H1 (cell line): ENCODE measurements around the gene COL5A2. TPM values are rescaled to one million over a fixed set of nuclear protein-coding genes. Genes with fewer than 3 reads are reported as not detected.

ENCODE experiments used
- CTCF ChIA-PET: fragments of 300-600 bp; sonication (Branson Sonifier 250); formaldehyde crosslinking; loops from one replicate; lab custom pipeline; 2021; ENCODE audit not compliant: partially characterized antibody; lab: Charles Lee
- POLR2A ChIA-PET: fragments of 300-600 bp; sonication (Branson Sonifier 250); formaldehyde crosslinking; loops from one replicate; lab custom pipeline; 2021; ENCODE audit warnings: inconsistent platforms; ENCODE audit not compliant: partially characterized antibody; lab: Charles Lee
- DNase-seq, 2 experiments: peaks; one replicate each; pipeline versions ENCODE4 v3.0.0 to v3.0.0-alpha.2; 2010 to 2022; ENCODE audit warnings: low spot score in 2 of 2, low read depth in 1 of 2, mixed read lengths in 1 of 2
- FAIRE-seq: peaks from 2 replicates; lab custom pipeline; 2011; peaks lifted over from hg19 to GRCh38; lab: Jason Lieb, UNC
- H2AFZ ChIP-seq: 2 replicates; pipeline ENCODE4 v1.8.1; 2012; ENCODE audit warnings: low read length, inconsistent platforms
- H2AK5ac ChIP-seq: 2 replicates; pipeline ENCODE4 v1.6.1; 2013; ENCODE audit warnings: low read depth, low read length
- H2BK120ac ChIP-seq: replicated peaks from 2 replicates; pipeline ENCODE3; 2013; ENCODE audit warnings: low read depth, low read length, inconsistent platforms
- H2BK12ac ChIP-seq: 2 replicates; pipeline ENCODE4 v1.6.1; 2013; ENCODE audit warnings: low read depth, low read length
- H2BK15ac ChIP-seq: 2 replicates; pipeline ENCODE4 v1.6.1; 2013; ENCODE audit warnings: low read length
- H2BK20ac ChIP-seq: 2 replicates; pipeline ENCODE4 v1.6.1; 2013; ENCODE audit warnings: low read length
- H2BK5ac ChIP-seq: 2 replicates; pipeline ENCODE4 v1.6.1; 2013; ENCODE audit warnings: low read depth, low read length
- H3K14ac ChIP-seq: 2 replicates; pipeline ENCODE4 v1.6.1; 2013; ENCODE audit warnings: inconsistent platforms; ENCODE audit not compliant: insufficient read length
- H3K18ac ChIP-seq: 2 replicates; pipeline ENCODE4 v1.6.1; 2013; ENCODE audit warnings: low read length; ENCODE audit errors: extremely low read depth
- H3K23ac ChIP-seq: 2 replicates; pipeline ENCODE4 v1.6.1; 2013; ENCODE audit warnings: inconsistent platforms; ENCODE audit not compliant: insufficient read length
- H3K23me2 ChIP-seq: 2 replicates; pipeline ENCODE4 v1.6.1; 2013; ENCODE audit warnings: low read depth, low read length
- H3K27ac ChIP-seq: 2 replicates; pipeline ENCODE4 v1.6.1; 2011; ENCODE audit warnings: low read depth, low read length, inconsistent platforms
- H3K27me3 ChIP-seq, 4 experiments: replicated peaks in 1 of 4; 1 replicate in 1 of 4; 2 replicates in 3 of 4; pipeline versions ENCODE4 v1.6.1 to v1.8.1; 2011 to 2013; ENCODE audit warnings: low read length in 3 of 4, mild to moderate bottlenecking in 3 of 4, inconsistent platforms in 2 of 4, mixed read lengths in 2 of 4, moderate library complexity in 1 of 4; ENCODE audit not compliant: control insufficient read depth in 3 of 4, insufficient read depth in 3 of 4; ENCODE audit errors: extremely low read depth in 1 of 4
- H3K36me3 ChIP-seq, 4 experiments: 2 replicates each; pipeline versions ENCODE4 v1.6.1 to v1.8.1; 2011 to 2013; ENCODE audit warnings: mild to moderate bottlenecking in 4 of 4, low read length in 3 of 4, moderate library complexity in 2 of 4, control low read depth in 1 of 4, inconsistent platforms in 1 of 4; ENCODE audit not compliant: insufficient read depth in 4 of 4, control insufficient read depth in 2 of 4
- H3K4ac ChIP-seq: replicated peaks from 2 replicates; pipeline ENCODE3; 2013; ENCODE audit warnings: low read length, low read depth, mixed read lengths, inconsistent platforms; ENCODE audit not compliant: insufficient read length
- H3K4me1 ChIP-seq, 4 experiments: replicated peaks in 1 of 4; 1 replicate in 1 of 4; 2 replicates in 3 of 4; pipeline versions ENCODE4 v1.6.1 to v1.8.1; 2011 to 2013; ENCODE audit warnings: low read length in 3 of 4, inconsistent platforms in 2 of 4, mixed read lengths in 1 of 4; ENCODE audit not compliant: insufficient read depth in 4 of 4, control insufficient read depth in 3 of 4
- H3K4me2 ChIP-seq, 2 experiments: 2 replicates each; pipeline versions ENCODE4 v1.6.1 to v1.8.1; 2011 to 2013; ENCODE audit warnings: low read depth in 2 of 2, low read length in 2 of 2, control low read depth in 1 of 2, inconsistent platforms in 1 of 2, mild to moderate bottlenecking in 1 of 2; ENCODE audit not compliant: insufficient read depth in 1 of 2
- H3K4me3 ChIP-seq, 4 experiments: fragments of 200-600, 300-600 bp in 1 of 4; sonication (generic), shearing (Covaris generic), sonication (Bioruptor Twin) in 1 of 4; 2 replicates each; pipeline versions ENCODE4 v1.5.1 to v1.8.1; 2011 to 2016; ENCODE audit warnings: low read length in 4 of 4, low read depth in 3 of 4, control low read depth in 2 of 4, inconsistent platforms in 2 of 4, mild to moderate bottlenecking in 2 of 4, mixed read lengths in 1 of 4, moderate library complexity in 1 of 4; ENCODE audit not compliant: insufficient read depth in 2 of 4; ENCODE audit errors: extremely low read depth in 1 of 4
- H3K56ac ChIP-seq: replicated peaks from 2 replicates; pipeline ENCODE3; 2013; ENCODE audit warnings: low read depth, mild to moderate bottlenecking, mixed read lengths, low read length, inconsistent platforms; ENCODE audit not compliant: insufficient read length
- H3K79me1 ChIP-seq: 2 replicates; pipeline ENCODE4 v1.6.1; 2013; ENCODE audit warnings: low read depth, low read length, control low read depth
- H3K79me2 ChIP-seq, 2 experiments: 2 replicates each; pipeline versions ENCODE4 v1.6.1 to v1.8.1; 2012 to 2013; ENCODE audit warnings: low read length in 2 of 2, mild to moderate bottlenecking in 2 of 2, inconsistent platforms in 1 of 2; ENCODE audit not compliant: insufficient read depth in 2 of 2, control insufficient read depth in 1 of 2
- H3K9ac ChIP-seq, 4 experiments: replicated peaks in 1 of 4; 1 replicate in 1 of 4; 2 replicates in 3 of 4; pipeline versions ENCODE4 v1.6.1 to v1.8.1; 2011 to 2013; ENCODE audit warnings: low read depth in 3 of 4, low read length in 3 of 4, control low read depth in 2 of 4, mild to moderate bottlenecking in 2 of 4, moderate library complexity in 2 of 4, inconsistent platforms in 1 of 4; ENCODE audit errors: extremely low read depth in 1 of 4
- H3K9me3 ChIP-seq, 2 experiments: 2 replicates each; pipeline versions ENCODE4 v1.6.1 to v1.8.1; 2012 to 2013; ENCODE audit warnings: mild to moderate bottlenecking in 2 of 2, moderate library complexity in 2 of 2, control low read depth in 1 of 2, inconsistent platforms in 1 of 2, low read depth in 1 of 2, low read length in 1 of 2, mixed read lengths in 1 of 2; ENCODE audit not compliant: insufficient read depth in 2 of 2
- H4K20me1 ChIP-seq, 2 experiments: replicated peaks in 1 of 2; 2 replicates each; pipeline versions ENCODE3 to v1.8.1; 2011 to 2013; ENCODE audit warnings: inconsistent platforms in 2 of 2, low read length in 2 of 2, mild to moderate bottlenecking in 1 of 2; ENCODE audit not compliant: insufficient read depth in 2 of 2, control insufficient read depth in 1 of 2
- H4K5ac ChIP-seq: 2 replicates; pipeline ENCODE4 v1.6.1; 2013; ENCODE audit warnings: low read length, low read depth, mixed read lengths, inconsistent platforms; ENCODE audit not compliant: insufficient read length
- H4K8ac ChIP-seq: 2 replicates; pipeline ENCODE4 v1.8.0; 2013; ENCODE audit warnings: mild to moderate bottlenecking, moderate library complexity, low read length, inconsistent platforms; ENCODE audit not compliant: insufficient read depth; ENCODE audit errors: extremely low read depth
- H4K91ac ChIP-seq: replicated peaks from 2 replicates; pipeline ENCODE3; 2013; ENCODE audit warnings: low read length, mixed read lengths, inconsistent platforms; ENCODE audit not compliant: insufficient read length
- ASH2L ChIP-seq: fragments of 200-600, 300-600 bp; sonication (generic); IDR thresholded peaks from one replicate; pipeline ENCODE4 v1.7.1; 2017; ENCODE audit warnings: low read length
- EP300 ChIP-seq, 2 experiments: IDR thresholded peaks; 1 replicate in 1 of 2; 2 replicates in 1 of 2; pipeline ENCODE4 v1.6.1; 2011 to 2012; ENCODE audit warnings: low read depth in 2 of 2, low read length in 2 of 2, mild to moderate bottlenecking in 2 of 2, borderline replicate concordance in 1 of 2, inconsistent platforms in 1 of 2, moderate library complexity in 1 of 2
- KDM5A ChIP-seq: fragments of 200-600 bp; IDR thresholded peaks from 2 replicates; pipeline ENCODE4 v1.7.1; 2012; ENCODE audit warnings: mild to moderate bottlenecking, low read length, inconsistent platforms, mixed read lengths
- MAFK ChIP-seq: IDR thresholded peaks from 2 replicates; pipeline ENCODE4 v1.6.1; 2012; ENCODE audit warnings: low read depth, mild to moderate bottlenecking, improper control_type of control experiment, low read length
- SAP30 ChIP-seq: fragments of 300-600 bp; sonication (generic); IDR thresholded peaks from 2 replicates; pipeline ENCODE4 v1.7.1; 2012; ENCODE audit warnings: low read length, moderate library complexity, mild to moderate bottlenecking, inconsistent platforms; ENCODE audit not compliant: insufficient read depth, insufficient replicate concordance
- SIRT6 ChIP-seq: IDR thresholded peaks from one replicate; pipeline ENCODE4 v1.7.1; 2012; ENCODE audit warnings: low read length, inconsistent platforms
- SP2 ChIP-seq: IDR thresholded peaks from 2 replicates; pipeline ENCODE4 v1.6.1; 2012; ENCODE audit warnings: mild to moderate bottlenecking, low read length, inconsistent platforms
- SRF ChIP-seq: IDR thresholded peaks from 2 replicates; pipeline ENCODE4 v1.6.1; 2011; ENCODE audit warnings: mild to moderate bottlenecking, low read depth, low read length, moderate library complexity
- YY1 ChIP-seq: IDR thresholded peaks from 2 replicates; pipeline ENCODE4 v1.6.1; 2011; ENCODE audit warnings: low read depth, mild to moderate bottlenecking, low read length
- whole genome bisulfite sequencing, 2 experiments: shearing (Covaris generic) in 1 of 2; methylation state at CpG; one replicate each; pipeline versions ENCODE4 v1.1.6 to v1.1.7; 2013 to 2015; ENCODE audit warnings: low lambda C conversion rate in 2 of 2, mixed read lengths in 2 of 2, inconsistent platforms in 1 of 2, low coverage in 1 of 2, missing lambda C conversion rate in 1 of 2; ENCODE audit not compliant: insufficient replicate concordance in 2 of 2, insufficient coverage in 1 of 2, insufficient read length in 1 of 2; ENCODE audit errors: extremely low coverage in 1 of 2, missing lambda C conversion rate in 1 of 2; 5-methylcytosine and 5-hydroxymethylcytosine counted together
- polyA plus RNA-seq, 7 experiments: library from polyadenylated mRNA; depleted of rRNA in 3 of 7; stranded (reverse) in 5 of 7; unstranded in 2 of 7; fragments of >200 nt in 5 of 7; fragments of 200-250 nt in 2 of 7; gene quantifications; 1 replicate in 5 of 7; 2 replicates in 1 of 7; 4 replicates in 1 of 7; pipeline versions ENCODE4 v1.2.1 to v1.2.3, GENCODE V29; 2011 to 2013; ENCODE audit warnings: missing spikeins in 2 of 7, mixed read lengths in 2 of 7
- total RNA-seq: library from RNA; stranded (reverse); fragmentation: NEBNext Ultra II Directional; extraction: Animal tissue kit (Norgen Biotek cat#: 25700); gene quantifications from 2 replicates; pipeline ENCODE4 v1.2.1, GENCODE V29; 2021
- TF ChIP-seq, protein P1 (sequence below): IDR thresholded peaks from 2 replicates; pipeline ENCODE4 v1.6.1; 2012; ENCODE audit warnings: inconsistent platforms

Gene COL5A2
- total and polyA plus RNA-seq, 2 of the 8 experiments (the other 6 are each of a cell fraction or from before 2014, with no cell fraction given) = 4.7 to 24.2 TPM

DNA sequence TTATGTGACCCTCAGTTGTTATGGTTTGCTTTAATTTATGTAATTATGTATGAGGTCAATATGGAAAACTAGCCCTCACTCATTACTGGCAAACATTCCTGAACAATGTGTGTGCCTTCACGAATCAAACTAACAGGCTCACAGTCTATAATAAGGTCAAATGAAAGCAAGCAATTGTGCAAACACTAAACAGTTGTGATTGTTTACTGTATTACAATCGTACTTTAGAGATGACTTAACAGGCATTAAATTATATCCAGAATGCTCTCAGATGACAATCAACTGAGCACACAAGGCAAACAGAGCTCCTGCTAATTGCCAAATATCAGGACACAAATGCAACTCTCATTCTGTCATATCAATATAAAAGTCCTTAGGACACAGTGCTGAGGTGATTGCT is 29.5 kb downstream of the COL5A2 start:
- no peak overlapping the region for H2BK120ac ChIP-seq
- CTCF ChIA-PET = no interaction called here
- no peak overlapping the region for H2BK20ac ChIP-seq
- H2BK12ac ChIP-seq = no peak overlapping the region
- H4K5ac ChIP-seq = no peak overlapping the region
- H3K14ac ChIP-seq = no peak overlapping the region
- H3K79me2 ChIP-seq = no peaks in the 10 kb centered on the region
- no peak overlapping the region for H3K27ac ChIP-seq
- no peak overlapping the region for H3K9ac ChIP-seq
- no peak overlapping the region for H4K8ac ChIP-seq
- H3K18ac ChIP-seq = no peak overlapping the region
- no peak overlapping the region for H3K4me3 ChIP-seq
- no peaks in the 10 kb centered on the region for H3K9me3 ChIP-seq
- no peak overlapping the region for H3K23ac ChIP-seq
- no peak overlapping the region for H2BK15ac ChIP-seq
- H2AK5ac ChIP-seq = no peak overlapping the region
- no peak for DNase-seq
- H4K20me1 ChIP-seq = no peaks in the 10 kb centered on the region
- H3K4ac ChIP-seq = no peak overlapping the region
- H2BK5ac ChIP-seq = no peak overlapping the region
- POLR2A ChIA-PET = no interaction called here
- no peaks in the 10 kb centered on the region for H3K23me2 ChIP-seq
- H3K27me3 ChIP-seq = no peaks in the 10 kb centered on the region
- WGBS, 2 experiments = 39% methylated on average over 2 of the region's 2 CpGs; no CpG with 5 or more reads in 1 of the 2 experiments
- FAIRE-seq = no peak
- no peaks in the 10 kb centered on the region for H3K36me3 ChIP-seq
- H3K4me1 ChIP-seq = no peaks in the 10 kb centered on the region
- H3K79me1 ChIP-seq = no peaks in the 10 kb centered on the region
- no peak overlapping the region for H4K91ac ChIP-seq
- H3K56ac ChIP-seq = no peak overlapping the region
- H2AFZ ChIP-seq = no peak overlapping the region
- no peak overlapping the region for H3K4me2 ChIP-seq
- TF ChIP-seq SP2 (no peak), MAFK (no peak), EP300 (IDR thresholded peaks at IDR 0.05; ENCODE audit: borderline replicate concordance in 1 of 2, low read depth in 2 of 2, low read length in 2 of 2) (no peak), SAP30 (no peak), ASH2L (no peak), SIRT6 (no peak), SRF (no peak), YY1 (no peak), KDM5A (no peak)
- TF ChIP-seq, protein P1, sequence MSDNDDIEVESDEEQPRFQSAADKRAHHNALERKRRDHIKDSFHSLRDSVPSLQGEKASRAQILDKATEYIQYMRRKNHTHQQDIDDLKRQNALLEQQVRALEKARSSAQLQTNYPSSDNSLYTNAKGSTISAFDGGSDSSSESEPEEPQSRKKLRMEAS = no peak
